Skeletal muscle satellite cell (primary cell): Measurements from ENCODE around the gene C5orf46. TPM values are rescaled to one million over a fixed set of nuclear protein-coding genes. Genes with fewer than 3 reads are reported as not detected.
"Not testable (repeated sequence)": the region's sequence is repeated elsewhere in the genome, so short reads cannot be mapped to it uniquely, and the experiment has no call there.

ENCODE experiments used
- H3K27me3 ChIP-seq: 2 replicates; pipeline ENCODE4 v1.7.0; 2013; ENCODE audit warnings: low read length; ENCODE audit not compliant: control insufficient read depth, insufficient read depth
- H3K36me3 ChIP-seq: 2 replicates; pipeline ENCODE4 v1.7.0; 2013; ENCODE audit warnings: mild to moderate bottlenecking, control low read depth, low read length; ENCODE audit not compliant: insufficient read depth
- H3K4me1 ChIP-seq: 2 replicates; pipeline ENCODE4 v1.7.0; 2013; ENCODE audit warnings: low read length; ENCODE audit not compliant: control insufficient read depth, insufficient read depth
- H3K4me2 ChIP-seq: 2 replicates; pipeline ENCODE4 v1.7.0; 2013; ENCODE audit warnings: mild to moderate bottlenecking, low read length
- H3K4me3 ChIP-seq: 2 replicates; pipeline ENCODE4 v1.7.0; 2013; ENCODE audit warnings: low read length
- H3K9ac ChIP-seq: 2 replicates; pipeline ENCODE4 v1.7.0; 2013; ENCODE audit warnings: mild to moderate bottlenecking, low read depth, low read length, moderate library complexity
- H3K9me3 ChIP-seq: replicated peaks from 2 replicates; pipeline ENCODE4 v1.7.0; 2013; ENCODE audit warnings: mild to moderate bottlenecking, control low read depth, low read length
- total RNA-seq: library from RNA; depleted of rRNA; stranded (reverse); fragments of >200 nt; gene quantifications from 2 replicates; pipeline ENCODE4 v1.2.3, GENCODE V29; 2012; rRNA removed

The C5orf46 gene
- total RNA-seq = 0.44 TPM in 1 of 2 replicates, not detected in the other

DNA sequence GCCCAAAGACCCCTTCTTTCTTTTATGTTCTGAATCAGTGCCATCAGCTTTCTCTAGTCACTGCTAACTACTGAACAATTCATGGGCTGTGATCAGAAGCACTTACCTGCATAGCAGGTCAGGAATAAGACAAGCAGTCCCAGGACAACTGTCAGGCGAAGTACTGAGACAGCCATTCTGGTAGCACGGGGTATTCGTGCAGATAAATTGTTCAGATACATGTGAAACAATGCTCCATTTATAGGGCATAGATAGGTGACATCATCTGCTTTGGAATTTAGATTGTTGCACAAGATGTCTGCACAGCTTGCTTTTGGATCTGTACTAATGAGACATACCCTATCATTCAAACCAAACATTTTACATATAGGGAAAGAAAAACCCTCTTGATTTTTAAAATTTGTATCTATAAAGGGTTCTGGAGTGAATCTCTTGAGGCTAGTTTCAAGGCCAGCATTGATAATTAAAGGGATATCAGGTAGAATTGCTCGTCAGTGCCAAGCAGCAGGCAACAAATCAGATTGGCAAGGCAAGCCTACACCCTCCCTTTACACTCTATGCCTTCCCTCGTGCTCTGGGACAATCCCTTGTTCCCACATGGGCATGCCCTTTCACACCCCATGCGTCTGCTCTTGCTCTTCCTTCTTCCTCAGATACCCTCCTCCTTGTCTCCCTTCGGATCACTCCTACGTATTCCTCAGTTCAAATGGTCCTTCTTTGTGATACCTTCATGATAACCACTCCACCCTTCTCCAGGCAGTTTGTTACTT lies at the start of gene C5orf46:
C5orf46 (minus strand) TSS at position 213 of the 770 bp plus-strand sequence; CDS start at position 176, 37 bp downstream.
- Histone ChIP-seq H3K9ac (no peak within 1 kb of the TSS), H3K4me2 (peak within 1 kb of the TSS; percentile 41), H3K27me3 (no peaks in the 10 kb centered on the region), H3K9me3 (no peaks in the 10 kb centered on the region), H3K4me1 (peaks cover 32% of the 10 kb centered on the region), H3K36me3 (no peaks in the 10 kb centered on the region), H3K4me3 (no peak within 1 kb of the TSS)

DNA sequence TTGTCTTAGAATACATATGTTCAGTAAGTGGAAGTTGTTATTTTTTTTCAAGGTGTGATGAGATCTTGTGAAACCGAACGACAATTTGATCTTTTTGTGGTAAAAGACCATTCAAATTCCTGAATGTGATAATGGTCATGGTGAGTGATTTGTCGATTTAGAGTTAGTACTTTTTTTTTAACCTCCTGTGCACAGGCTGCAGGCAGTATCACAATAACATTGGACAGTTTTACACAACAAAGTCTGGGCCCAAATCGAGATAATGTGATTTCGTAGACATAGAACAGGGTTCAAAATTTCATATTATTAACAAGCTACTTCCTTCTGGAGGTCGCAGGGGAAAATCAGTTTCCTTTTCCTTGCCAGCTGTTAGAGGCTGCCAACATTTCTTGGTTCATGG lies 48.6 kb upstream of the C5orf46 start:
- no peak overlapping the region for H3K4me3 ChIP-seq
- no peak overlapping the region for H3K9ac ChIP-seq
- H3K4me2 ChIP-seq = no peak overlapping the region
- H3K9me3 ChIP-seq = no peaks in the 10 kb centered on the region
- H3K36me3 ChIP-seq = no peaks in the 10 kb centered on the region
- H3K4me1 ChIP-seq = no peaks in the 10 kb centered on the region
- no peaks in the 10 kb centered on the region for H3K27me3 ChIP-seq

DNA sequence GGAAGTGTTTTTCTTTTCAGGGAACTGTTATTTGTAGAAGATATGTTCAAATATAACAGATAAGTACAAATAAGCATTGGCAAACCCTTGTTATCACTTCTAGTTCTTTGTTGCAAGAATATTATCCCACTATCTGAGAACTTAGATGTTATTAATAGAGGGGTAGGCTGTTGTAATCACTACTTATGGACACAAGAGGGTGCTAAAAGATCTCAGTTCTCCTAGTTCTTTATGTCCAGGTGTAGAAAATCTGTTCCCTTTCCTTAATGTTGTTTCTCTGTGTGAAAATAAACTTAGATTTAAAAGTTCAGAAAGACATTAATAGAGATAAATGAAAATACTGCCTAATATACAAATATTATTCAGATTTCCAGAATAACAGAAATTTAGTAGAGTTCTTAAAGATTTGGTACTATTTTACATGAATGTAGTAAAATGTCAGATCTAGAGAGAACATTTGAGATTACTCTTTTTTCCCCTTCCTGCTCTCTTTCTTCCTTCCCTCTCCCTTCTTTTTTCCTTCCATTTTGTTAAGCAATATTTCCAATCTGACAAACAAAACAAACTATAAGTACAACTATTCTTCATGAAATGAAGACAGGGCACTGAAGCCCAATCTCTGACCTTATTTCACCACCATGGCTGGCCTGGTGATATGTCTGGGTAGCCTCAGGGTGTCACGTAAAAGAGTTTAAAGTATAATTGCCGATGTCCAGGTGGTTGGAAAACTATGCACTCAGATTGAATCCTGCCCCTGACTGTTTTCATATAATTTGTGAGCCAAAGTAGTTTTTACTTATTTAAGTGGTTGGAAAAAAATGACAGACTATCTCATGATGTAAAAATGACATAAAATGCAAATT lies 43.6 kb upstream of the C5orf46 start:
- H3K9me3 ChIP-seq = no peaks in the 10 kb centered on the region
- H3K4me3 ChIP-seq = no peak overlapping the region
- no peak overlapping the region for H3K9ac ChIP-seq
- H3K36me3 ChIP-seq = no peaks in the 10 kb centered on the region
- no peak overlapping the region for H3K4me2 ChIP-seq
- no peaks in the 10 kb centered on the region for H3K4me1 ChIP-seq
- no peaks in the 10 kb centered on the region for H3K27me3 ChIP-seq

GRCh38 chr5:147946658-147947274 lies 40.4 kb upstream of the C5orf46 start:
- H3K9me3 ChIP-seq, H3K36me3 ChIP-seq, H3K4me2 ChIP-seq, H3K4me1 ChIP-seq, H3K27me3 ChIP-seq, H3K4me3 ChIP-seq, H3K9ac ChIP-seq: not testable (repeated sequence)

DNA sequence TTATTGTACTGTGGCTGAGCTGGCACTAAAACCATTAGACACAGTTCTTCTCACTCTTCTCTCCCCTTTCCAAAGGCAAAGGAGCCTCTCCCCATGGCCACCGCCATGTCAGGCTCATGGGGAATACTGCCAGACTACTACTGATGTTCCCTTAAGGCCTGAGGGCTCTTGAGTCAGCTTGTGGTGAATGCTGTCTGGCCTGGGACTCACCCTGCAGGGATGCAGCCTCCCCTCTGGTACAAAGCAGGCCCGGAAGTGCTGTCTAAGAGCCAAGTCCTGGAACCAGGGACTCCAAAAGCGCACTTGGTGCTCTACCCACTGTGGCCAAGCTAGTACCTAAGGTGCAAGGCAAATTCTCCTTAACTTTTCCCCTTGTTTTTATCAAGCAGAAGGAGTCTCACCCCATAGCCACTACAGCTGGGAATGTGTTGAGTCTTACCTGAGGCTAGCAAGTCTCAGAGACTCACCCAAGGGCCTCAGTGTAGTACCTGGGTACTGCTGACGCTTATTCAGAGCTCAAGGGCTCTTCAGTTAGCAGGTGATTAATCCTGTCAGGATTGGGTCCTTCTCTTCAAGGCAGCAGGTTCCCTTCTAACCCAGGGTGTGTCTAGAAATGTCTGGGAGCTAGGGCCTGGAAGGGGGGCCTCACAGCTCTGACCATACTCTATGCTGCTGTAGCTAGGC lies 33.2 kb upstream of the C5orf46 start:
- no peak overlapping the region for H3K4me3 ChIP-seq
- H3K4me2 ChIP-seq = no peak overlapping the region
- H3K9me3 ChIP-seq = no peaks in the 10 kb centered on the region
- H3K9ac ChIP-seq = no peak overlapping the region
- no peaks in the 10 kb centered on the region for H3K36me3 ChIP-seq
- peaks cover 9% of the 10 kb centered on the region for H3K27me3 ChIP-seq
- H3K4me1 ChIP-seq = no peaks in the 10 kb centered on the region

GRCh38 chr5:147935032-147935431 lies 28.7 kb upstream of the C5orf46 start:
- H3K36me3 ChIP-seq = no peaks in the 10 kb centered on the region
- no peak overlapping the region for H3K9ac ChIP-seq
- H3K9me3 ChIP-seq = no peaks in the 10 kb centered on the region
- no peak overlapping the region for H3K4me3 ChIP-seq
- H3K27me3 ChIP-seq = peaks cover 10% of the 10 kb centered on the region
- no peak overlapping the region for H3K4me2 ChIP-seq
- no peaks in the 10 kb centered on the region for H3K4me1 ChIP-seq

DNA sequence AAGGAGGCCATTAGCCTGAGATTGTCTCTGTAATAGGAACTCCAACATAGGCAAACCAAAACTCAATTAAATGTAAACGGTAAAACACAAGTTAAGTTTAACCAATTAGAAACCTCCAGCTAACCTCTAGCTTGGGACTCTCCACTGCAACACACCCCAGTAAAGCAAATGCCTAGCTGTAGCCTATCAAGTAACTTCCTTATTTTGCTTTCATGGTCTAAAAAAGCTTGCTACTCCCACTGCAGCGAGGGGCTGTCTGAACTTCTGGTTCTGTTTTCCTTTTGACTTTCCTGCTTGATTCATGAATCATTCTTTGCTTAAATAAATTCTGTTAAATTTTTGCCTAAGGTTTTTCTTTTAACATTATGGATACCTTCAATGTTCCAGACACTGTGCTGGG lies 24.4 kb upstream of the C5orf46 start:
- H3K9me3 ChIP-seq = no peaks in the 10 kb centered on the region
- H3K9ac ChIP-seq = no peak overlapping the region
- H3K4me2 ChIP-seq = no peak overlapping the region
- no peaks in the 10 kb centered on the region for H3K4me1 ChIP-seq
- H3K36me3 ChIP-seq = no peaks in the 10 kb centered on the region
- H3K27me3 ChIP-seq = peaks cover 3% of the 10 kb centered on the region
- H3K4me3 ChIP-seq = no peak overlapping the region

DNA sequence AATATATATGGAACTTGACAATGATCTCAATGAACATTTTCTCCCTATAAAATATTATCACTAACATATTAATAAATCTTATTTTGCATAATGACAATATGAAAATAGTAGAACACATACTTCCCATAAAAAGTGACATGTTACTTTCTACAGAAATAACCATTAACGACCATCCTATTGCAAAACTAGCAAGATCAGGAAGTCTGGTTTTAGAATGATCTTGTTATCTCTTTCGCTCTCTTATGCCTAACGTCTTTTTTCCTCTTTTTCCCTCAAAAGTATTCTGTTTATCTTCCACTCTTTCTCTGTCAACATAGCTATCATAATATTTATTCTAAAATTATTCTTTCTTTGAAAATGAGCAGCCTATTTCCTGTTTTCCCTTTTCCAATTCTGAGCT lies 21.6 kb upstream of the C5orf46 start:
- no peaks in the 10 kb centered on the region for H3K36me3 ChIP-seq
- no peak overlapping the region for H3K9ac ChIP-seq
- H3K9me3 ChIP-seq = no peaks in the 10 kb centered on the region
- no peak overlapping the region for H3K4me2 ChIP-seq
- no peak overlapping the region for H3K4me3 ChIP-seq
- no peaks in the 10 kb centered on the region for H3K27me3 ChIP-seq
- no peaks in the 10 kb centered on the region for H3K4me1 ChIP-seq

DNA sequence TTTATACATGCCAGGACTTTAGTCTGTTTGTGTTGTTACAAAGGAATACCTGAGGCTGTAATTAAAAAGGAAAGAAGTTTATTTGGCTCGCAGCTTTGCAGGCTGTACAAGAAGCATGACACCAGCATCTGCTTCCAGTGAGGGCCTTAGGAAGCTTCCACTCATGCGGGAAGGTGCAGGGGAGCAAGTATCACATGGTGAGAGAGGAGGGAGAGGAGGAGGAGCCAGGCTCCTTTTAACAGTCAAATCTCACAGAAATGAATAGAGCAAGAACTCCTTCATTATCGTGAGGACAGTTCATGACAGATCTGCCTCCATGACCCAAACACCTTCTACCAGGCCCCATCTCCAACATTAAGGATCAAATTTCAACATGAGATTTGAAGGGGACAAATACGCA lies 18.7 kb upstream of the C5orf46 start:
- H3K4me3 ChIP-seq = no peak overlapping the region

DNA sequence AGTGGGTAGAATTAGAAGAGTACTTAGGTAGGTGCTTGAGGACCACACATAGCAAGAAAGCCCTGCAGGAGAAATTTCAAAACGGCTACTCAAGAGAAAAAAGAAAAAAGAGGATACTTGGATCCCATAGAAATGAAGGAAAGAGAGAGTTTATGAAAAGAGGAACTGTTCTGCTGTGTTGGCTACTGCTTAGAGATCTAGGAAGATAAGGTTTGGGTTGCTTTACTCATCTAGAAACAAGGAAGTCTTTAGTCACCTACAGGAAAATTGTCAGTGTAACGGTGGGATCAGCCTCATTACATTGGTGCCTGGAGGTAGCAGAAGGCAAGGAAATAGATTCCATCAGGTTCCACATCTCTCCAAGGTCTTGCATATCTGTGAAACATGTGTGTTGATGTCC lies 14.8 kb upstream of the C5orf46 start:
- Histone ChIP-seq H3K4me1 (peaks cover 25% of the 10 kb centered on the region), H3K4me2 (no peak overlapping the region), H3K36me3 (no peaks in the 10 kb centered on the region), H3K4me3 (no peak overlapping the region), H3K9ac (no peak overlapping the region), H3K27me3 (no peaks in the 10 kb centered on the region), H3K9me3 (no peaks in the 10 kb centered on the region)

More for the DNA sequence above, 18.7 kb upstream of the C5orf46 start:
- Histone ChIP-seq H3K4me1 (peaks cover 1% of the 10 kb centered on the region), H3K9me3 (no peaks in the 10 kb centered on the region), H3K9ac (no peak overlapping the region), H3K4me2 (no peak overlapping the region), H3K36me3 (no peaks in the 10 kb centered on the region), H3K27me3 (no peaks in the 10 kb centered on the region)

DNA sequence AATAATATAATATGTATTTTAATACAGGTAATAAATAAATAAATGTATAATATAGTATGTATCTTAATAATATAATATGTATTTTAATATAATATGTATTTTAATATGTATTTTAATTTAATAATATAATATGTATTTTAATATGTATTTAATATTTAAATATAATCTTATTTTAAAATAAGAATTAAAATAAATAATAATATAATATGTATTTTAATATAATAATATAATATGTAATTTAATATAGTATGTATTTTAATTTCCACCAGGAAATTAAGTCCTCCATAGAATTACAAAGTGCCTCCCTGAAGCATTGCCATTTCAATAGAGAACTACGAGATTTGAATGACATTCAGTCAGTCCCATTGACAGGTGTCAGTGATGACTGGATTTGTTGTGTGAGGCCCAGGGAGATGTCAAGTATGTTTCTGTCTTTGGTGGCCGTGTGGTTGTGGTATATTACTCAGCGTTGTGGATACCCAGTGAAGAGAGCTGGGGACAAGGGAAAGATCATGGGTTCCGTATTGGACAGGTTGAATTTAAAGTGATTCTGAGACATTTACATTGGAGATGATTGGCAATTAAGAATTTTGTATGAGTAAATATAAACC lies 14.2 kb upstream of the C5orf46 start:
- H3K9me3 ChIP-seq = no peaks in the 10 kb centered on the region
- H3K4me3 ChIP-seq = no peak overlapping the region
- no peak overlapping the region for H3K4me2 ChIP-seq
- H3K9ac ChIP-seq = no peak overlapping the region
- H3K36me3 ChIP-seq = no peaks in the 10 kb centered on the region
- H3K27me3 ChIP-seq = no peaks in the 10 kb centered on the region
- H3K4me1 ChIP-seq = peaks cover 25% of the 10 kb centered on the region
